NCI-H2196 treated with DMSO at 0.1 percent for 48 hours (cell line): ENCODE results near the gene CNPY3.

ENCODE experiments used
- DNase-seq: peaks from one replicate; lab custom pipeline; 2025; ENCODE audit not compliant: unreplicated experiment; lab: John Stamatoyannopoulos, UW

Gene CNPY3

GRCh38 chr6:42958125-42958524 lies 28.8 kb downstream of the CNPY3 start:
- DNase-seq, result no peak

- no peak for DNase-seq
Measured at GRCh38 chr6:42959917-42960242, 30.6 kb downstream of the CNPY3 start.

DNA sequence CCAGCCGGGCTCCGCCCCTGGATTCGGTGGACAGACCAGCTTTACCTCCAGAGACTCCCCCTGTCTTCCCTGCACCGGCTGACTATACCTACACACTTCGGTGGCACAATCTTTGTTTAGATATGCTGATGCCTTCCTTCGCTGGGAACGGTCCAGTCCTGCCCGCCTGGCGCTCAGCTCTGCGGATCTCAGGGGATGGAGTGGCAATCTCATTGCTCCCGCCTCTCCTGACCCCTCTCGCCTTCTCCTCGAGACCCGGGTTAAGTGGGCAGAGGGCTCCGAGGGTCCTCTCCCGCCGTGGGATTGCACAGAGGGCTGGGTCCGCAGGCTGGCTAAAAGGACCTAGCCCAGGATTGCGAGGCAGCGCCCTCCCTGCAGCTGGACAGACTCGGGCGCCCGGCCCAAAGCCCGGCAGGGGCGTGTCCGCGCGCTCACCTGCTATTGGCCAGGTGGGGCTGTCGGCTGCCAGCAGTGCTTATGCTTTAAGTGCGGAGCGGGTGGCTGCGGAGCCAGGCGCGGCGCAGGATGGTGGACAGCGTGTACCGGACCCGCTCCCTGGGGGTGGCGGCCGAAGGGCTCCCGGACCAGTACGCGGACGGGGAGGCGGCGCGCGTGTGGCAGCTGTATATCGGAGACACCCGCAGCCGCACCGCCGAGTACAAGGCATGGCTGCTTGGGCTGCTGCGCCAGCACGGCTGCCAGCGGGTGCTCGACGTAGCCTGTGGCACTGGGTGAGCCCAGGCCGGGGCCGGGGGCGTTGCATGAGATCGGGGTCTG lies 31.2 kb downstream of the CNPY3 start, which contains the start of gene GNMT:
Gene GNMT, plus strand, starts transcription at position 512 of the 777 bp plus-strand sequence. Its CDS starts 14 bp downstream, at position 526.
- peak; percentile 52 for DNase-seq

- no peak for DNase-seq
Measured at GRCh38 chr6:42961020-42961470, 31.8 kb downstream of the CNPY3 start.

DNA sequence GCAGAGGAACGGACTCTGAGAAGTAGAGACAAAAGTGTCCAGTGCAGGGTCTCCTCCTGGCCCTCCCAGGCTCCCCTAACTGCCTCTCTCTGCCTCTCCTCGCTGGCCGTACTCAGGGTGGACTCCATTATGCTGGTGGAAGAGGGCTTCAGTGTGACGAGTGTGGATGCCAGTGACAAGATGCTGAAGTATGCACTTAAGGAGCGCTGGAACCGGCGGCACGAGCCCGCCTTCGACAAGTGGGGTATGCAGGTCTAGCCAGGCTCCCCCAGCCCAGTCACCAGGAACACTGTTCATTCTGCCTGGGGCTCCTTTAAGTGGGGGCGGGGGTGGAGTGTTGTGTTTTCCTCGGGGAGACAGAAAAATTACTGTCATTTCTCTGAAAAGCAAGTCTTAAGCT lies 32.8 kb downstream of the CNPY3 start:
- no peak for DNase-seq

- no peak for DNase-seq
Measured at GRCh38 chr6:42962502-42963178, 33.4 kb downstream of the CNPY3 start.

- no peak for DNase-seq
Measured at GRCh38 chr6:42963179-42963854, 34.0 kb downstream of the CNPY3 start.

DNA sequence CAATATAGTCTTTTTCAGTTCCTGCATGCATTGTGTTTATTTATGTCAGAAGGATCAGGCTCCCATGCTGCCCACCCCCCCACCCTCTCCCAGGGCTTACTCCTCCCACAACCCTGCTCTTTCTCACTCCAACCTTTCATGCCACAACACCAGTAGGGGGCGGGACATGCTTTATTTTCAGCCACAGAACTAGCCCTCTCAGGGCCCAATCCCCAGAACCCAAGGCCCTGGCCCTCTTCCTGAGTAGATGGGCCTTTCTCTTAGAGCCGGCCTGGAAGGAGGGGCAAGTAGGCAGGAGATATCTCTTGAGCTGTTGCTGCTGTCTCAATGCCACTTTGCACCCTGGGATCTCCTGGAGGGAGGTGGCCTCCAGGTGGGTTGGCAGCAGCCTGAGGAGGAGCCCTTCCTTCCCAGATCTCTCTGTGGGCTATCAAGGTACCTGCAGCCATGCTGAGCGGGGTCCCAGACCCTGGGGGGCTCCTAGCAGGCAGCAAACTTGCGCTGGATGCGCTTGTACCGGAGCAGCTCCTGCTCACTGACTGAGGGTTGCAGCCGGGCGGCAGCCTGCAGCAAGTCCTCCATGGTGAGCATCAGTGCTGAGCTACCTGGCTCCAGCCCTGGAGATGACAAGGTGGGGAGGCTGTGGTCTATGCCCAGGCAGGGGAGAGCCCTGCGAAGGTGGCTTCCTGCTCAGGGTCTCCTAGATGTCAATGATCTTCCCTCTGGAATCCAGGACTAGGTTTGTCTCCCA lies 34.8 kb downstream of the CNPY3 start:
- DNase-seq, result peak; percentile 32

DNA sequence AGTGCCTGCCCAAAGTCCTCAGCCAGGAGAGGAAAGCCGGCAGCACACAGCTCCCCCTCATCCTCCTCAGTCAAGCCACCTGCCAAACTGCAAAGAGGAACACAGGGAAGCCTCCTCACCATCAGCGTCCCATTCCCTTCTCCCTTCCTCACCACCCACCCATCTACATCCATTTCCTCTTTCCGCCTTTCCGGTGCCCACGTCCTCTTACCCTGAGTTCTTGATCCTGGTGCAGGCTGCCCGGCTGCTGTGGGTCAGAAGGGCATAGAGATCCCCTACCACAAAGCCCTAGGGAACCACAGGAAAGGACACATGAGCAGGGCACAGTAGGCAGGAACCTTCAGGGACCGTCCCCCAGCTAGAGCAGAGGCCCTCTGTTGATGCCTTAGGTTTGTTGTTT lies 37.3 kb downstream of the CNPY3 start:
- no peak for DNase-seq

GRCh38 chr6:42967228-42967627 lies 37.9 kb downstream of the CNPY3 start:
- DNase-seq, result no peak

DNA sequence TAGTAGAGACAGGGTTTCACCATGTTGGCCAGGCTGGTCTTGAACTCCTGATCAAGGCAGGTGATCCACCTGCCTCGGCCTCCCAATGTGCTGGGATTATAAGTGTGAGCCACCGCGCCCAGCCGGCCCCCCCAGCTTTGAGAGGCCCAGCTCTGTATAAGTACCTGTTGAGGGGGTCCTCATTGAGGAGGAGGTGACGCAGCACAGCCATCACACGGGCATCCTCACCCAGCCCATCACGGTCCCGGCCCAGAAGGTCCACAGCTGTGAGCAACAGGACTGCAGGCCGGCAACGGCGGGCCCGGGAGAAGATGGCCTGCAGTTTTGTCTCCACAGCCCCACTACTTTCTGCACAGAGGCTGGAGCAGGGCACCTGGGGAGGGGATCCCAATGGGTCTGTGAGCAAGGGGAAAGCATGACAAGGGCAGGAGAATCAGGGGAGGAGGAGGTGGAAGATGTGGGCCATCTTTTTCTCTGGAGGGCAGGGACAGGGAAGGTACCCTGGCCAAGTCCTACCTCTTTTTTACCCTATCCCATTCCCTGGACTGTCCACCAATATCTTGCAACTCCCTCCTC lies 38.9 kb downstream of the CNPY3 start:
- no peak for DNase-seq

DNA sequence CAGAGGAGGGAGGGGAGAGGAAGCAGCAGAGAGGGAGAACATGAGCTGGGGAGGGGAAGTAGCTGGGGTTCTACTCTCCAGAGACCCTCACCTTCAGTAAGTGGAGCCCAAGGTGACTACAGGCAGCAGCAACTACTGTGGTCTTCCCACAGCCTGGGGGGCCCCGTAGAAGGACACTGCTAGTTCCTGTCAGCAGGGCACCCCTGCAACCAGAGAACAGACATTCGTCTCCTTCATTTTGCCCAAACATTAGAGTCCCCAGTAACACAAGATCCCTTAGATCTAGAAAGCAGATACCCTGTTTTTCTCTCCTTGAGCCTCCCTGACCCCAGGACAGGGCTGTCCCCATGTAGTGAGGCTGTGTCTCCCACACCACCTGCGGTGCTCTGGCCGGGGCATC lies 39.5 kb downstream of the CNPY3 start:
- no peak for DNase-seq

- no peak for DNase-seq
Measured at GRCh38 chr6:42969431-42969830, 40.2 kb downstream of the CNPY3 start.

- DNase-seq, result no peak
Measured at GRCh38 chr6:42969934-42970333, 40.7 kb downstream of the CNPY3 start.

DNA sequence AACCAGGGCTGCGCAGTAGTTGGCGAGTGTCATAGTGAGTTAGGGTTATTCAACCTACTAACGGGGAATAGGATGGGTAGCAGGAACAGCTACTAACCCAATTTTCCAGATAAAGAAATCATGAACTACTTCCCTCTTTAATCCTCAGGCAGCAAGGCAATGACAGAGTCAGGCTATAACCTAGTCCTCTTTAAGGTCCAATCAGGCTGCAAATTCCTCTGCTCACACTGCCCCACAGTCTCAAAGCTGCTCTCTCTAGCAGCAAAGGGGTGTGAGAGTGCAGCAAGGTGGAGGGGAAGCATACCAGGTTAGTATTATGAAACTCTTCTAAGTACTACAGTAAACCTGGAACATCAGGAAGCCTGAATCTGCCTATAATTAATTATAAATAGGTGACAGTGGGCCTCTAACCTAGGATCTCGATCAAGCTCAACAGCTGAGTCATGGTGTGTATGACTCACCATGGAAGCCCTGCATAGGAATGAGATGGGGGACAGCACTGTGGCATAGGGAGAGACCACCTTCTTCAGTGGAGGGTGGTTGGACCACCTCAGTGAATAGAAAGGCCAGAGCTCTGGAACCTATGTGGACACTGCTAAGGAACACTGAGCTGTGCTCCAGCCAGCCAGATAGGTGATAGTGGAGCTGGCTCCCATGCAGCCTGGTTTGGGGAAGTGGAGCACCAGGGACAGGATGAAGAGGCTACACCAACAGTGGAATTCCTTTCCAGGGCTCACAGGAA lies 41.8 kb downstream of the CNPY3 start:
- no peak for DNase-seq

GRCh38 chr6:42971746-42972327 lies 42.6 kb downstream of the CNPY3 start:
- DNase-seq, result no peak

GRCh38 chr6:42973926-42974325 lies 44.6 kb downstream of the CNPY3 start:
- DNase-seq, result no peak

GRCh38 chr6:42974919-42975505 lies 45.7 kb downstream of the CNPY3 start:
- DNase-seq, result no peak

GRCh38 chr6:42978487-42978838 lies 49.2 kb downstream of the CNPY3 start:
- no peak for DNase-seq
